GM12865 (cell line): ENCODE measurements around the gene ONECUT1.

ENCODE experiments used
- DNase-seq: peaks from one replicate; pipeline ENCODE4 v3.0.0; 2010; ENCODE audit warnings: low read depth
- H3K4me3 ChIP-seq: 2 replicates; pipeline ENCODE4 v1.5.1; 2011; ENCODE audit warnings: mild to moderate bottlenecking, low read depth, low read length, control low read depth
- CTCF ChIP-seq: IDR thresholded peaks from 2 replicates; pipeline ENCODE4 v1.5.1; 2011; ENCODE audit warnings: low read length, control low read depth, low read depth, inconsistent platforms; ENCODE audit not compliant: insufficient read depth; ENCODE audit errors: missing control alignments

The ONECUT1 gene

GRCh38 chr15:52751522-52751921 is 38.6 kb downstream of the ONECUT1 start:
- no peak for DNase-seq
- H3K4me3 ChIP-seq, result no peak overlapping the region
- no peak for TF ChIP-seq CTCF

- no peak for TF ChIP-seq CTCF
- DNase-seq, result peak; percentile 46
- H3K4me3 ChIP-seq, result no peak overlapping the region
These were observed 40.9 kb downstream of the ONECUT1 start for GRCh38 chr15:52749258-52749657.

- TF ChIP-seq CTCF, result no peak
- DNase-seq, result no peak
- no peak overlapping the region for H3K4me3 ChIP-seq
These were observed 43.9 kb downstream of the ONECUT1 start for GRCh38 chr15:52746162-52746757.

GRCh38 chr15:52745326-52746161 is 44.6 kb downstream of the ONECUT1 start:
- TF ChIP-seq CTCF, result no peak
- no peak overlapping the region for H3K4me3 ChIP-seq
- no peak for DNase-seq

GRCh38 chr15:52738311-52738710 is 51.8 kb downstream of the ONECUT1 start:
- TF ChIP-seq CTCF, result no peak
- no peak for DNase-seq
- H3K4me3 ChIP-seq, result no peak overlapping the region

- DNase-seq, result no peak
- no peak overlapping the region for H3K4me3 ChIP-seq
- TF ChIP-seq CTCF, result no peak
These were observed 52.4 kb downstream of the ONECUT1 start for GRCh38 chr15:52737720-52738119.
